Hepatocyte (in vitro differentiated cells): ENCODE data around the gene PLXNA2. TPM values are rescaled to one million over a fixed set of nuclear protein-coding genes. Genes with fewer than 3 reads are reported as not detected.

Source experiments
- DNase-seq: peaks from one replicate; pipeline ENCODE4 v3.0.0-alpha.2; 2016; ENCODE audit warnings: low spot score
- H2AFZ ChIP-seq: fragments of 200-600 bp; sonication (generic); 2 replicates; pipeline ENCODE4 v1.6.0; 2016; ENCODE audit warnings: antibody characterized with exemption, mild to moderate bottlenecking
- H3K27ac ChIP-seq: fragments of 200-600 bp; sonication (generic); 2 replicates; pipeline ENCODE4 v1.5.1; 2016; ENCODE audit warnings: mild to moderate bottlenecking
- H3K27me3 ChIP-seq: fragments of 200-600 bp; sonication (generic); 2 replicates; pipeline ENCODE4 v1.6.1; 2016
- H3K36me3 ChIP-seq: fragments of 200-600 bp; sonication (generic); replicated peaks from 2 replicates; pipeline ENCODE4 v1.5.1; 2016; ENCODE audit warnings: low read depth; ENCODE audit not compliant: insufficient read depth
- H3K4me1 ChIP-seq: fragments of 200-600 bp; sonication (generic); 2 replicates; pipeline ENCODE4 v1.5.1; 2016; ENCODE audit warnings: mild to moderate bottlenecking, moderate library complexity; ENCODE audit not compliant: insufficient read depth
- H3K4me2 ChIP-seq: fragments of 200-600 bp; sonication (generic); 2 replicates; pipeline ENCODE4 v1.6.0; 2016
- H3K4me3 ChIP-seq: fragments of 200-600 bp; sonication (generic); 2 replicates; pipeline ENCODE4 v1.5.1; 2016; ENCODE audit warnings: mild to moderate bottlenecking
- H3K79me2 ChIP-seq: fragments of 200-600 bp; sonication (generic); 2 replicates; pipeline ENCODE4 v1.6.0; 2017; ENCODE audit warnings: mild to moderate bottlenecking
- H3K9me2 ChIP-seq: fragments of 200-600 bp; sonication (generic); replicated peaks from 2 replicates; pipeline ENCODE4 v1.6.0; 2017; ENCODE audit warnings: mild to moderate bottlenecking; ENCODE audit not compliant: insufficient read depth
- H3K9me3 ChIP-seq: fragments of 200-600 bp; sonication (generic); 2 replicates; pipeline ENCODE4 v1.5.1; 2016; ENCODE audit warnings: low read depth, mild to moderate bottlenecking
- H4K20me1 ChIP-seq: fragments of 200-600 bp; sonication (generic); 2 replicates; pipeline ENCODE4 v1.6.0; 2016; ENCODE audit warnings: mild to moderate bottlenecking; ENCODE audit not compliant: insufficient read depth, poor library complexity, severe bottlenecking
- CTCF ChIP-seq: fragments of 200-600 bp; sonication (generic); IDR thresholded peaks from 2 replicates; pipeline ENCODE4 v1.5.1; 2016; ENCODE audit warnings: antibody characterized with exemption, mild to moderate bottlenecking; ENCODE audit not compliant: poor library complexity
- EZH2 ChIP-seq: fragments of 200-600 bp; sonication (generic); IDR thresholded peaks from 2 replicates; pipeline ENCODE4 v1.6.1; 2016; ENCODE audit warnings: antibody characterized with exemption, mild to moderate bottlenecking, borderline replicate concordance
- EZH2phosphoT487 ChIP-seq: fragments of 200-600 bp; sonication (generic); IDR thresholded peaks from one replicate; pipeline ENCODE4 v1.6.1; 2018; ENCODE audit warnings: antibody characterized with exemption, mild to moderate bottlenecking, low read depth, moderate library complexity; ENCODE audit not compliant: unreplicated experiment, severe bottlenecking
- WGBS: methylation state at CpG from one replicate; pipeline ENCODE4 v1.1.6; 2016; ENCODE audit warnings: low lambda C conversion rate; ENCODE audit errors: missing lambda C conversion rate; 5-methylcytosine and 5-hydroxymethylcytosine counted together
- polyA plus RNA-seq: library from polyadenylated mRNA; unstranded; fragments of >200 nt; fragmentation: Nextera tagmentation; extraction: Ambion mirVana; gene quantifications from 2 replicates; pipeline ENCODE4 v1.2.1, GENCODE V29; 2016
- total RNA-seq: library from RNA; depleted of rRNA; stranded (reverse); fragments of >200 nt; gene quantifications from 2 replicates; pipeline ENCODE4 v1.2.3, GENCODE V29; 2014

Gene PLXNA2
- total and polyA plus RNA-seq, 2 experiments from 2014 or later = 9.8 to 13.1 TPM

GRCh38 chr1:208047975-208048374, 196.2 kb downstream of the PLXNA2 start:
- Histone ChIP-seq H3K4me1 (peaks cover 19% of the 10 kb centered on the region), H3K79me2 (no peaks in the 10 kb centered on the region), H3K4me3 (no peak overlapping the region), H3K4me2 (peak overlapping the region; percentile 31), H2AFZ (no peak overlapping the region), H4K20me1 (no peaks in the 10 kb centered on the region), H3K9me2 (no peaks in the 10 kb centered on the region), H3K27me3 (no peaks in the 10 kb centered on the region), H3K36me3 (no peaks in the 10 kb centered on the region), H3K9me3 (no peaks in the 10 kb centered on the region), H3K27ac (peak overlapping the region; percentile 83)
- WGBS = 55% methylated on average over 6 of the region's 6 CpGs
- TF ChIP-seq EZH2phosphoT487 (no peak), CTCF (no peak), EZH2 (no peak)
- no peak for DNase-seq

GRCh38 chr1:208047476-208047934, 196.7 kb downstream of the PLXNA2 start:
- no peak overlapping the region for H3K4me3 ChIP-seq
- peak overlapping the region; percentile 31 for H3K4me2 ChIP-seq
- H3K9me3 ChIP-seq = no peaks in the 10 kb centered on the region
- H3K27ac ChIP-seq = peak overlapping the region; percentile 83
- H4K20me1 ChIP-seq = no peaks in the 10 kb centered on the region
- H3K79me2 ChIP-seq = no peaks in the 10 kb centered on the region
- H3K36me3 ChIP-seq = no peaks in the 10 kb centered on the region
- TF ChIP-seq CTCF = no peak
- TF ChIP-seq EZH2phosphoT487 = no peak
- no peak for TF ChIP-seq EZH2
- no peaks in the 10 kb centered on the region for H3K27me3 ChIP-seq
- 43% methylated on average over 6 of the region's 6 CpGs for WGBS
- no peak overlapping the region for H2AFZ ChIP-seq
- peak; percentile 76 for DNase-seq
- no peaks in the 10 kb centered on the region for H3K9me2 ChIP-seq
- peaks cover 19% of the 10 kb centered on the region for H3K4me1 ChIP-seq

GRCh38 chr1:208045463-208046260, 198.5 kb downstream of the PLXNA2 start:
- H3K4me2 ChIP-seq = no peak overlapping the region
- peaks cover 19% of the 10 kb centered on the region for H3K4me1 ChIP-seq
- 92% methylated on average over 16 of the region's 16 CpGs for WGBS
- no peak overlapping the region for H2AFZ ChIP-seq
- H3K9me2 ChIP-seq = no peaks in the 10 kb centered on the region
- H3K27me3 ChIP-seq = no peaks in the 10 kb centered on the region
- H3K27ac ChIP-seq = no peak overlapping the region
- no peaks in the 10 kb centered on the region for H3K9me3 ChIP-seq
- no peaks in the 10 kb centered on the region for H3K79me2 ChIP-seq
- no peak for DNase-seq
- TF ChIP-seq EZH2phosphoT487 (no peak), CTCF (no peak), EZH2 (no peak)
- no peak overlapping the region for H3K4me3 ChIP-seq
- no peaks in the 10 kb centered on the region for H4K20me1 ChIP-seq
- H3K36me3 ChIP-seq = no peaks in the 10 kb centered on the region
